Liver (tissue), 9 donors: ENCODE data around the gene SPATC1L. TPM values are rescaled to one million over a fixed set of nuclear protein-coding genes. Genes with fewer than 3 reads are reported as not detected.
A peak's percentile ranks its signal among the peaks of the same experiment; 100 is the strongest.

ENCODE experiments used
- DNase-seq: peaks from one replicate; pipeline ENCODE4 v3.0.0-alpha.2; 2017; ENCODE audit warnings: low spot score
- H3K27ac ChIP-seq, 2 donors: one replicate each; pipeline ENCODE4 v1.7.0; 2013; ENCODE audit warnings: inconsistent platforms in 2 of 2, low read length in 2 of 2, control low read depth in 1 of 2, low read depth in 1 of 2, mild to moderate bottlenecking in 1 of 2
- H3K27me3 ChIP-seq, 4 donors: one replicate each; pipeline versions ENCODE4 v1.6.1 to v1.7.0; 2013; ENCODE audit warnings: low read length in 3 of 4, inconsistent platforms in 1 of 4, mild to moderate bottlenecking in 1 of 4, moderate library complexity in 1 of 4; ENCODE audit not compliant: control insufficient read depth in 4 of 4, insufficient read depth in 4 of 4
- H3K36me3 ChIP-seq, 4 donors: one replicate each; pipeline versions ENCODE4 v1.6.1 to v1.7.0; 2013; ENCODE audit warnings: low read length in 3 of 4, mild to moderate bottlenecking in 3 of 4, low read depth in 1 of 4, moderate library complexity in 1 of 4; ENCODE audit not compliant: control insufficient read depth in 4 of 4, insufficient read depth in 3 of 4
- H3K4me1 ChIP-seq, 4 donors: one replicate each; pipeline versions ENCODE4 v1.6.1 to v1.7.0; 2013; ENCODE audit warnings: low read length in 3 of 4, mild to moderate bottlenecking in 3 of 4, moderate library complexity in 1 of 4; ENCODE audit not compliant: control insufficient read depth in 4 of 4, insufficient read depth in 4 of 4
- H3K4me3 ChIP-seq, 3 donors: one replicate each; pipeline versions ENCODE4 v1.6.1 to v1.7.0; 2013; ENCODE audit warnings: low read length in 3 of 3, control low read depth in 1 of 3, low read depth in 1 of 3, mild to moderate bottlenecking in 1 of 3
- H3K9ac ChIP-seq, 2 donors: one replicate each; pipeline ENCODE4 v1.7.0; 2013; ENCODE audit warnings: low read length in 2 of 2, mild to moderate bottlenecking in 2 of 2, moderate library complexity in 2 of 2, control low read depth in 1 of 2, low read depth in 1 of 2
- H3K9me3 ChIP-seq, 4 donors: one replicate each; pipeline versions ENCODE4 v1.6.1 to v1.7.0; 2013; ENCODE audit warnings: low read length in 3 of 4; ENCODE audit not compliant: control insufficient read depth in 4 of 4
- EGR1 ChIP-seq, 2 donors: IDR thresholded peaks; 2 replicates each; pipeline ENCODE4 v1.6.1; 2016 to 2018; ENCODE audit warnings: antibody characterized with exemption in 2 of 2, low read depth in 2 of 2
- FOXA1 ChIP-seq: IDR thresholded peaks from 2 replicates; pipeline ENCODE4 v1.6.1; 2016; ENCODE audit warnings: antibody characterized with exemption
- FOXA2 ChIP-seq: IDR thresholded peaks from 2 replicates; pipeline ENCODE4 v1.6.1; 2016; ENCODE audit warnings: antibody characterized with exemption
- HNF4G ChIP-seq: IDR thresholded peaks from 2 replicates; pipeline ENCODE4 v1.6.1; 2016; ENCODE audit warnings: antibody characterized with exemption
- JUND ChIP-seq, 2 donors: IDR thresholded peaks; 2 replicates each; pipeline ENCODE4 v1.6.1; 2016; ENCODE audit warnings: antibody characterized with exemption in 2 of 2
- MAX ChIP-seq: IDR thresholded peaks from 2 replicates; pipeline ENCODE4 v1.6.1; 2016; ENCODE audit warnings: antibody characterized with exemption
- NR2F2 ChIP-seq: IDR thresholded peaks from 2 replicates; pipeline ENCODE4 v1.6.1; 2016; ENCODE audit warnings: antibody characterized with exemption
- RAD21 ChIP-seq, 2 donors: IDR thresholded peaks; 2 replicates each; pipeline ENCODE4 v1.6.1; 2016; ENCODE audit warnings: antibody characterized with exemption in 2 of 2, mild to moderate bottlenecking in 2 of 2
- REST ChIP-seq: IDR thresholded peaks from 2 replicates; pipeline ENCODE4 v1.6.1; 2016; ENCODE audit warnings: antibody characterized with exemption, mild to moderate bottlenecking
- SP1 ChIP-seq: IDR thresholded peaks from 2 replicates; pipeline ENCODE4 v1.6.1; 2018; ENCODE audit warnings: antibody characterized with exemption, mild to moderate bottlenecking
- YY1 ChIP-seq: IDR thresholded peaks from 2 replicates; pipeline ENCODE4 v1.6.1; 2016; ENCODE audit warnings: antibody characterized with exemption, mild to moderate bottlenecking
- WGBS: extraction: QIAGEN DNeasy Blood & Tissue Kit; methylation state at CpG from one replicate; pipeline ENCODE4 v1.1.7; 2013; 5-methylcytosine and 5-hydroxymethylcytosine counted together
- polyA plus RNA-seq, 2 donors: library from polyadenylated mRNA; stranded (reverse) in 1 of 2; unstranded in 1 of 2; fragments of 200-250 nt in 1 of 2; fragments of >200 nt in 1 of 2; fragmentation: Nextera tagmentation in 1 of 2; extraction: Ambion mirVana in 1 of 2; gene quantifications; one replicate each; pipeline versions ENCODE4 v1.2.1 to v1.2.3, GENCODE V29; 2013 to 2015
- total RNA-seq, 2 donors: library from RNA; depleted of rRNA; stranded (reverse); fragments of >200 nt; gene quantifications; one replicate each; pipeline ENCODE4 v1.2.3, GENCODE V29; 2014
- donor health status: healthy.
- donor health status: healthy.
- donor health status: healthy.
- donor health status: healthy.
- donor health status: healthy.

The SPATC1L gene
- total and polyA plus RNA-seq, 4 donors, result 0.33 to 3.5 (median 0.79) TPM

DNA sequence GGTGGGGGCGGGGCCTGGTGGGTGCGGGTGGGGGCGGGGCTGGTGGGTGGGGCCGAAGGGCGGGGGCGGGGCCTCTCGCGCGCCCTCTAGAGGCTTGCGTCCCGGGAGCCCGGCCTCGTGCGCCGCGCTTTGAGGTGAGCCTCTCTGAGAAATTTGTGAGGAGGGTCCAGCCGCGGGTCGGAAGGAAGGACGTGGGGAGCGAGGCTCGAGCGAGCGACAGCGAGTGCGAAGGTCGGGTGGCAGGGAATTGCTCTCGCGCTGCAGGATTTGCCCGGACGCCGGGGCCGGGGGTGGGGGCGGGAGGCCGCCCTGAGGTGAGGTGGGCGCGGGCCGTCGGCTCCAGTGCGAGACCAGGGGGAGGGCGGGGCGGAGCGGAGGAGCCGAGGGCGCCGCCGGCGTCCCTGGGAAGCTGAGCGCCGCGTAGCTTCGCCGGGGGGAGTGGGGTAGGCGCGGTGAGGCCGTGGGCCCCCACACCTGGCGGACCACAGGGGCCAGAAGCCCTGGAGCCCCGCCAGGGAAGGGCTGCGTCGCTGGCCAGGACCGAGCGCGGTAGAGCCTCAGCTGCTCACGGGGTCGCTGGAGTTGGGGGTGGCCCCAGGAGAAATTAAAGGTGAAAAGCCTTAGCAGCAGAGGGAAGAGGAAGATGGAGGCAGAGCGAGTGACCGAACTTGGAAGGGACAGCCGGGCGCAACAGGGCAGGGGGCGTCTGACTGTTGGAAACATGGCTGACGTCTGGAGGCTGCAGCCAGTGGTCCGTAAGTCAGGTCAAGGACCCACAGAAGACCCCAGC is 45.1 kb upstream of the SPATC1L start (continued):
- no peak for TF ChIP-seq REST

DNA sequence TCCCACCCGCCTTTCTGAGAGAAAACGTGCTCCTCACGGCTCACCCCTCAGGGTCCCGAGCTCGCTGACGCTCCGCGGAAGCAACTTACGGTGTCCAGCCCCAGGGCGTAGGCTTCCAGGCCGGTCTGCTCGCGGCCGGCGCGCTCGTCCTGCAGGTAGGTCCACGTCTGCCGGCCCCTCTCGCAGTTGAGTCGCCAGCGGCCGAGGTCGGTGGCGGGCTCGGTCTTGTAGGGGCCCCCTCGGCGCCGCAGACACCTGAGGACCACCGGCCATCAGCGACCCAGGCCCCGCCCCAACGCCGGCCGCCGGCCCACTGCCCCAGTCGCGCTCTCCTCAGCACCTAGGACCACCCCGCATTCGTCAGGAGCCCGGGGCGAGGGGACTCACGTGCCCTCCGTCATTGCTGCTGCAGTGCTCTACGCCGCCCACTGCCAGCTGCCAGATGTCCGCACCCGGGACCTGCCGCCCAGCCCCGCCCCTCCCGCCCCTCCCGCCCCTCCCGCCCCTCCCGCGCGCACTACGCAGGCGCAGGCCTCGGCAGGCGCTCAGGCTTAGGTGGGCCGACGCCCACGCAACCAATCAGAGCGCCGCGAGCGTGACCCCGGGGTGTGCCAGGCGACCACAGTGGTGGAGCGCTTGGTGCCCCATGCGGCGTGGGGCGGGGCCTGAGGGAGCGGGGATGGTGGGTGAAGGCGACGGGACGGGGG is 44.2 kb upstream of the SPATC1L start, which contains the start of gene LSS:
TSS of gene LSS (minus strand) at position 430 of the 707 bp plus-strand sequence. CDS start at position 401, 29 bp downstream.
- peak; percentile 3 for TF ChIP-seq MAX
- peak; percentile 94 to 95 for TF ChIP-seq EGR1 (IDR thresholded peaks at IDR 0.05; ENCODE audit: low read depth in 2 of 2)
- peak; percentile 26 for TF ChIP-seq NR2F2
- TF ChIP-seq HNF4G, result no peak
- WGBS, result under 1% methylated on average over 77 of the region's 77 CpGs
- peak; percentile 97 for DNase-seq
- Histone ChIP-seq H3K36me3 (peaks cover 0 to 7% (median under 1%) of the 10 kb centered on the region in 4 donors), H3K9ac (peak within 1 kb of the TSS; percentile 6 to 66), H3K4me1 (peaks cover 7 to 48% (median 32%) of the 10 kb centered on the region in 4 donors), H3K4me3 (peak within 1 kb of the TSS; percentile 72 to 98 (median 83)), H3K27ac (peak within 1 kb of the TSS; percentile 82 to 84), H3K9me3 (no peaks in the 10 kb centered on the region), H3K27me3 (no peaks in the 10 kb centered on the region)

DNA sequence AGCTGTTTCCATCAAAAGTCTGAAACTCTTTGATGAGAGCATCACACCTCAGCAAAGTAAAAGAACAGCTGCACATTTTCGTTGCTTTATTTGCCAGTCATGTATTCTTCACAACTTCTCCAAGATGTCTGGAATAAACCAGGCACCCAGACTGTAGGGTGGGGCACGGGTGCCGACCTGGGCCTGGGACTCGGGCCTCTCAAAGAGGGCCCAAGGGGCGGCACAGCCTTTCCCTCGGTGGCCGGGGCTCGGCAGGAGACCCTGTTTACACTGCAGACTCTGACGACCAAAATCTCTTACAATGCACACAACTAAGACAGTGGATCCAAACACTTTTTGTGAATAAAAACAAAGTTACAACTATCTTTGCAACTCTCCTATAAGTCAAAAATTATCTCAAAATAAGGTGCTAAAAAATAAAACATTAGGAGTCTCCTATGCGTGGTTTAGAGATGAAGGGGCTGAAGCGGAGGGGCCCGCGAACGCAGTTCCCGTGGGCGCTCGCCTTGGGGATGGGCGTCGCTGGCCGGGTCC is 43.6 kb upstream of the SPATC1L start:
- 2% methylated on average over 20 of the region's 20 CpGs for WGBS
- Histone ChIP-seq H3K36me3 (peaks cover 0 to 2% (median under 1%) of the 10 kb centered on the region in 4 donors), H3K4me3 (peak overlapping the region; percentile 72 to 98 (median 83)), H3K9me3 (no peaks in the 10 kb centered on the region), H3K27ac (peak overlapping the region; percentile 82 to 84), H3K4me1 (peaks cover 7 to 48% (median 32%) of the 10 kb centered on the region in 4 donors), H3K9ac (peak overlapping the region; percentile 6 to 66), H3K27me3 (no peaks in the 10 kb centered on the region)
- no peak for DNase-seq
- TF ChIP-seq FOXA1 (no peak), YY1 (no peak), SP1 (no peak), NR2F2 (no peak), JUND (IDR thresholded peaks at IDR 0.05) (no peak), RAD21 (IDR thresholded peaks at IDR 0.05) (no peak), HNF4G (no peak), FOXA2 (no peak)
